Raji (cell line): ENCODE results near the gene LRRC7.

ENCODE experiments used
- POLR2A ChIP-seq: IDR thresholded peaks from 2 replicates; pipeline ENCODE4 v1.6.1; 2011; ENCODE audit warnings: low read depth, low read length, control low read depth; ENCODE audit not compliant: insufficient read depth

Gene LRRC7

DNA sequence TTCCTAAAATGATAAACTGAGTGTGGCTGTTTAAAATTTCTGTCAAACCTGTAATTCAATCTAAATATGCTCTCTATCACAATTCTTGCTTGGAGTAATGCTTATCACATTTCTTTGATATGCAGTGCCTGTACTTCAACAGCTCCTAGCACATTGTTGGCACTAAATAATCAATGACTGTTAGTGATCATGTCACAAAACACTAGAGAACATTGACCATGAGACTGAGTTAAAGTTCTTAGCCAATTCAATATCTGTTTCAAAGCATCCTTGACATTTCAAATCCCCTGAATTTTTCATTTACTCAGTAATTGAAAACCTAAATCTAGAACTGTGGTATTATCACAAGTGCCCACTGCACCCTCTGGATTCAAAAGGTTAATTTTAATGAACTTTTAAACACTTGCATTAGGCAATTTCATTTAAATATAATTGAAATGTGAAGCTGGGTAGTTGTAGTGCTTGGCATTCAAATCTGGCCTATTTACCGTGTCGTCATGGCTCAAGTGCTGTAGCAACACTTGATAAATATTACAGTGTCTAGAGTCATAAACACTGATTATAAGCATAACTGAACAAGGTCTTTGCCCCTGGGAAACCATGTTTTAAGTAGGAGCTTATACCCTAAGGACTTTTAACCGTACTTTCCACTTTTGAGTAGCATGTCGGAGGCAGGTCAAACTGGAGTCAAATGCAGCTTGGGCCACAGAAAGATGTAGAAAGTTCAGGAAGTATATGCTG lies 143.6 kb downstream of the LRRC7 start:
- TF ChIP-seq POLR2A: no peak

DNA sequence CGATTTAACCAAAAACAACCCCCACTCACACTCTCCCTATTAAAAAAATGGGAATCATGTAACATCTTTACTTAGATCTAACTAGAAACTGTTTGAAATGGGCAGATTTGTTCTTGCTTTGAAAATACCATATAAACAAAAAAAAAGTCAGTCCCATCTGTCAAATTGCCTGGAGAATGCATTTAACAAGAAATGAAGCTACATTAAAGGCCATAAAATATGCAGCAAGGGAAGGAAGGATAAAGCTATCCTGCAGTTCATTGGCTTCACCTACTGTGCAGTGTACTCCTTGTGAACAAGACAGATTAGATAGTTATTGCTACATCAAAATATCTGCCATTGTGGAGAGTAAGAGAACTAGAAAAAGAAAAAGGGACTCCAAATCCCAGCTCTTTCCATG lies 160.5 kb downstream of the LRRC7 start:
- no peak for TF ChIP-seq POLR2A

DNA sequence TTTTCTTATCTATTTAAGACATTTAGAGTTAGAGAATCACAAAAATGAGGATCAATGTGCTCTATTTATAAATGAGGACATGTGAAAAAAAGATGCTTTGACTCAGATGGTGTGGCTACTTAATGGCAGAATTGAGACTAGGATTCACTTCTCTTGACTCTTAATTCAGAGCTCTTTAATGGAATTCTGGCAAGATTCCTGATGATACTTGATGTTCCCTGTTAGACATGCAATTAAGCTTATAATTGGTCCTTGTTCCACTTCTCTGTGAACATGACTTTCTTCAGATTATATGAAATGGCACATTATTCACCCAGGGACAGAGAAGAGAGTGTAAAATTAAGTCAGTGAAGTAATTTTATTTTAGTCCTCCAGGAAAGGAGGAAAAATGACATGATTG lies 165.3 kb downstream of the LRRC7 start:
- no peak for TF ChIP-seq POLR2A

DNA sequence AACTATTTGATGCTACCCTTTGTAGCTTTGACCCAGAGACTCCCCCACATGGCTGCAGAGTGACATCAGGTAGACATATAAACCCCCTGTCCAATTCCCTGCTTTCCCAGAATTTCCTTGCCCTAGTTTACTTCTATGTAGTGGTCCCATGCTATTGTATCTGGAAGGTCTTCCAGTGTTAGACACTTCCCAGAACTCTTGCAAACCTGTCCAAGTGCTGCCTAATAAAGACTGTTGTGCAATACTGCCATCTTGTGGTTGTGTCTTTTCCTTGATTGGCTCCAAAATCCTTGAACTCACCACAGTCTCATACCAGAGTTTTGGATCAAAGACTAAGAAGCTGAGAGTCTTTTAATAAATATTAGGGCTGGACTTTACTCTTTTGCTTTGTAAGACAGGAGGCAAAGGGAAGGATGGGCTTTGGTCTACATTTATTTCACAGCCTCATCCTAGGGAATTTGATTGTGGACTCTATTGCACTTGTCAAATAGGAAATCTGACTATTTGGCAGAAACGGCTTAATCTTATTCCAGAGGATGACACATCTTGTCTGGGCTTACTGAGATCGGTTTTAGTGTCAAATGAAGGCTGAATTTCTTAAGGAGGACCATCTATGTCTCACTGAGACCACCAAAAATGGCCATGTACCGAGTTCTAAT lies 169.9 kb downstream of the LRRC7 start:
- no peak for TF ChIP-seq POLR2A

DNA sequence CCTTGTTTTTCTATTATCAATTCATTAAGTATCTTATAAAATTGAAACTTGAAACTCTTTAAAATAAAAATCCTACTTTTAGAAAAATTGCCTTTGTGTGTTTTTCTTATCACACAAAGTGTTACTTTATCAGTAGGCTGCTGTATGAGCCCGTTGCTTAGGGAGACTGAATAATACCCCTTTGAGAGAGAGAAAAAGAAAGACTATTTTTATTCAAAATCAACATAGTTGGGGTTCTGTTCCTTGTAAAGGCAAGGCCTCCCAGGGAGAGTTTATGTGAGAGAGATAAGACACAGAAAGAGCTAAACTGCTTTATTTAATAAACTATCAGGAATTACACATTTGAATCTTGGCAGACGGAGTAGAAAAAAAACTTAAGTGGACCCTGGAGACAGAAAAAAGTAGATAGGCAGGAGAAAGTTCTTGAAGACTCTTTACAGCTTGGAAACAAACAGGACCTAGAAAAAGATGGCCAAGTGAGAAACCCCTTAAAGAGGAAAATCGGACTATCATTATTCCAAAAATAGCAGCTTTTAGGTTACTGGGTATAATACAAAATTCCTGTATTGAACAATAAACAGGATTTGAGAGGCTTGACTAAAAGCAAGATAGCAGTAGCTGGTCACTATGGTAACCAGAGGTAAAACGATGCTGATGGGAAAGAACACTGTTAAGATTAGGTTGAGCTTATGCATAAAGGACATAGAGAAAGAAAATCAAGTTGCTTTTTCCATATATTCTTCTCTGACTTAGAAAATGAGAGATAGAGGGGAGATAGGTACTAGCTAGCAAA lies 170.9 kb downstream of the LRRC7 start:
- TF ChIP-seq POLR2A: no peak

DNA sequence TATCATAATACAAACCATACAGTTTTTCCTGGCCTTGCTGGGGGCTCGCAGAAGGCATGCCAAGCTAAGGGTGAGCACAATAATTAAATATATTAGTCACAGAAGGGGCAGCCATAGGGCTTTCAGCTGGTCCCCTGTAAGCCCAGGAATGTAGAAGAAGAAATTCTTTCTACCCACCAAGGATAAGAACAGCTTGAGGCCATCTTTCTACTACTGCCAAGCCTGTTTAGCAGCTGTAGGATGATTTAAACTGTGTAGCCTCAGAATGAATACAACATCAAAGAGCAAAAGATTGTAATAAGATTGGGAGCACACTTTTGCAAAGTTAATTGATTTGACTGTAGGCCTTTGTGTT lies 171.5 kb downstream of the LRRC7 start:
- no peak for TF ChIP-seq POLR2A

DNA sequence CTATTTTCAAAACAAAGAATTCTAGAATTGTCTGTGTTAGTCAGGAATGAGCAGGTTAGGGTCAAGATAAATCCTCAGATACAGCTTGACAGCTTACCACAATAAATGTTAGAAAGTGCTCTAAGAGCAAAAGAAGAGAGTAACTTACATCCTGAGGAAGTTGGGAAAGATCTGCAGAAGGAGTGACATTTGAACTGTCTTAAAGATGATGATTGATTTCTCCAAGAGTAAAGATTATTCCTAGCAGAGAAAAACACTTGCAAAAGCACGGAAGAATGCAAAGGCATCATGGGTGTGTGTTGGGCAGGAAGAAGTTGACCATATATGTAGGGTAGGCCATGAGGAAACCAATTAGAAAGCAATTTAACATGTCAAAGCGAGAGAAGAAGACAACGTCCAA lies 175.4 kb downstream of the LRRC7 start:
- TF ChIP-seq POLR2A: no peak

DNA sequence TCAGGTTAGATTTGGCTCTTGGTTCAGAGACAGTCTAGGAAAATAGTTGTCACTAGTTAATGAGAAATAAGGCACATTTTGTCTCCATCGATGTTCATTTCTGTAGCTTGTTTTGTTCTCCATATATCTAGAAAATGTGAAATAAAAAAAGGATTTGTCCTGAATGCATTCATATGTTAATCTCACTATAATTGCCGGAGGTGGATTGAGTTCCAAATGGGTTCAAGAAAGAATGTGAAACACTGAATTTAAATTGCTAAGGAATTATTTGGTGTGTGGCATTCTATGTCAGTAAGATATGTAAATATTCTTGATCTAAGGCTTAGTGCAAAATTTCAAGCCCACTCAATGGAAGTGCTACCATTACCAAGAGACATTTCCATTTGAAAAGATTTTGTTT lies 176.7 kb downstream of the LRRC7 start:
- TF ChIP-seq POLR2A: no peak

DNA sequence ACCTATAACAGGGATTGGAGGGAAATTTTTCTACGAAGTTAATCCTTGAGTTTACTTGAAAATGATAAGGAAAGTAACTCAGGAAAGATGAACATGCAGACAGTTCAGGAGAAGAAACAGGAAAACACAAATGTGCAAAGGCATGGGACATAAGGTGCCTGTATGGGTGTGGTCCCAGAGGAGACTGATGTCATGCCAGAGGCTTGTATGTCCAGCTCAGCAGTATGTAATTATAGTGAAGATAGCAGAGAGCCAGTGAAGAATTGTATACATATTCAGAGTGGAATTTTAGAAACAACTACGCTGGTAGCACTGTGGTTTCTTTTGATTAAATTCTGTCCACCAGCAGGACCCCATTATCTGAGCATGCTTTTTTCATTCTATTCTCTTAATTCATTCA lies 179.5 kb downstream of the LRRC7 start:
- TF ChIP-seq POLR2A: no peak

DNA sequence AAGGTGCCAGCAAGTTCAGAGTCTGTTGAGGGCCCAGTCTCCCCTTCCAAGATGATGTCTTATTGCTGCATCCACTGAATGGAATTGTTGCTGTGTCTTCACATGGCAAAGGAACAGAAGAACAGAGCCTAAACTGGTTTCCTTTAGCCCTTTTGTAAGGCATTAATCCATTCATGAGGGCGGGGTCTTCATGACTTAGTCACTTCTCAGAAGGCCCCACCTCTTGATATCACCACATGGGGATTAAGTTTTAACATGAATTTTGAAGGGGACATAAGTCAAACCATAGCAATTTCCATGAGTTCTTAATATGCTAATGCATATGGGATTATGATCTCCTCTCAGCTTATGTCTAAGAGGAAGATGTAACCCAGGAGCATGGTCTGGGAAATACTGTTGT lies 182.9 kb downstream of the LRRC7 start:
- TF ChIP-seq POLR2A: no peak

DNA sequence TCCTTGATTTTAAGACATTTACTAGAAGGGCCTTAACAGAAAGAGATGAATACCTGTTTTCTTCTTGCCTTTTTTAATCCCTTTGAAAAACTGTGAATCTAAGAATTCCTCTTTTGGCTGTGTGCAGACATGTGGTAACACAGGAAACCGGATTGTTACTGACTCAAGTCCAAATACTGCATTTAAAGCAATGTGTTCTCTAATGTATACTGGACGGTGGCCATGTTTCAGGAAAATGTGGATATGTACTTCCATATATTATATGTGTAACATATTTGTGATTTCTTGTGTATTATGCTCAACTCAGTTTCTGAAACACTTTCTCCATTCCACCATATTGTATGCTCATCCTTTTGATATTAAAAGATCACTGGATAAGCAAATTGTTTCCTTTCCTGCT lies 185.1 kb downstream of the LRRC7 start:
- TF ChIP-seq POLR2A: no peak

DNA sequence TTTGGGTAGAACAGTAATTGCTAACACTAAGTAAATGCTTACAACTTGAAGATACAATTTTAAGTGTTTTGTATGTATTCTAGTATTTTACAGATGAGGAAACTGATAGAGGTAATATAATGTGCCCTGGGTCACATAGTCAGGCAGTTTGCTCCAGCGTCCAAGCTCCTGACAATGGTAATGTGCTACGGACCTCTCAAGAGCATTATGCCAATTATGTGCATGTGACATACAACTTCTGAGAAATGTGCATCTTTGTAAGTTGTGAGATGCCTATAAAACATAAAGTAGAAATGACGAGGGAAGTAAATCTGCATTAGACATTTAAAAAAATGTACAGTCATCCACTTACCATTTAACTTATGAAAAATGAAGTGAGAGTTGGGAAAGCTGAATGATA lies 186.8 kb downstream of the LRRC7 start:
- no peak for TF ChIP-seq POLR2A

DNA sequence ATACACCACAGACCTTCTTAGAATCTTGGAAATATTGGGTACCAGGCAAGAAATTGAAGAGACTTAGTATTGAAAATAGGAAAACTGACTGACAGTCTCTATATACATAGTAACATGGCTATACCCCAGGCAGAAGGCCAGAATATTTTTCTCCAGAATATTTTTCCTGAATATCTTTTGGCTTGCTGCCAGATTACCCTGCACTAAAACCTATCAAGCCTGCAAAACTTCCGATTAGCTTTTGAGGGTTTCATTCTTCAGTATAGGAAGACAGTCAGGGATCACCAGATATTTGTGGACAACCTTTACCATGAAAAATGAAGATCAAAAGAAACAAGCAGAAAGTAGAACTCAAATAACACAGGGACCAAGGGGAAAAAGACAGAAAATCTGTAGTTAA lies 187.9 kb downstream of the LRRC7 start:
- TF ChIP-seq POLR2A: no peak

DNA sequence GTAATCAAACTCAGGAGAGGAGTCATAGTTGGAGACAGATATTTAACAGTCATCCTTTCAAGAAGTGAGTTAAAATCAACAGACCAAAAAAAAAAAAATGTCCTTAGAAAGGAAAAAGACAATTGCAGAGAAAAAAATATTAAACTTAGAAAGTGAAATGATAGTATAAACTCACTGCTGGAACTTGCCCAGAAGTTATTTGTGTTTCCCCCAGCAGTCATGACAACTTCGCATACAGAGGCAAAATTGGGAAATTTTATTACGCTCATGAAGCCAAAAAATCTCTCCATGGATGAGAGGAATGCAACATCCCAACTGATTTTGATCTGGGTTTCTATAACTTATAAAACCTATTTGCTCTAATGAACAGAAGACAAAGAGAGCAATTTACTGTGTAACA lies 198.2 kb downstream of the LRRC7 start:
- no peak for TF ChIP-seq POLR2A

DNA sequence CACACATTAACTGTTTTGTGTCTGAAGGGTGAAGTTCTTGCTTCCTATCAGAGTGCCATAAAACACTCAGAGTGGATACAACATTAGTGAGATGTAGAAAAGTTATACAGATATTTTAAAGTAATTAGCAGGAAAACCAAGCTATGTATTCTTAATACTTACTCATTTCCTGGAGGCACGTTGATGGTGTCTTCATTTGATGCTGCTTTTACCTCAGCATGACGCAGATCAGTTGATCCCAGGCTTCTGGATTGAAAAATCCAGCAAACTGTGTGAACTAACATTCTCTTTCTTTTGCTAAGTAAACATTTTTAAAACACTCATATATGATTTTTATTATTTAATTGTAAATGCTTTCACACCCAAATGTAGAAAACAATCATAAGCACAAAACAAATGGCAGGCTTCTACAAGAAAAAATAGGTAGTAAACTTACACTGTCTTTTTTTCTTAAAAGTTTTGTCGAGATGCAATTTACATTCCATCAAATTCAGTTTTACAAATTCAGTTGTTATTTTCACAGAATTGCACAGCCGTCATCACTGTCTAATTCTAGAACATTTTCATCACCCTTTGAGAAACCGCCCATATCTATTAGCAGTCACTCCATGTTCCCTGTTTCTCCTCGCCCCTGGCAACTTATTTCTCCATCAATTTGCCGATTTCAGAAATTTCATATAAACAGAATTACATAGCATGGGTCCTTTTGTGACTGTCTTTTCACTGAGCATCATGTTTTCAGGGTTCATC lies 198.9 kb downstream of the LRRC7 start:
- TF ChIP-seq POLR2A: no peak
